Renal cortical epithelial cell (primary cell): ENCODE results near the gene PAFAH1B1. TPM values are rescaled to one million over a fixed set of nuclear protein-coding genes. Genes with fewer than 3 reads are reported as not detected.
"Not testable (repeated sequence)": the region's sequence is repeated elsewhere in the genome, so short reads cannot be mapped to it uniquely, and the experiment has no call there.

ENCODE experiments used
- DNase-seq: peaks from one replicate; pipeline ENCODE4 v3.0.0-alpha.2; 2011; ENCODE audit warnings: low read depth
- total RNA-seq: library from RNA; depleted of rRNA; stranded (reverse); fragments of >200 nt; gene quantifications from 2 replicates; pipeline ENCODE4 v1.2.3, GENCODE V29; 2014

PAFAH1B1 gene
- total RNA-seq, 1 donor from 2014 or later, result 169 TPM

DNA sequence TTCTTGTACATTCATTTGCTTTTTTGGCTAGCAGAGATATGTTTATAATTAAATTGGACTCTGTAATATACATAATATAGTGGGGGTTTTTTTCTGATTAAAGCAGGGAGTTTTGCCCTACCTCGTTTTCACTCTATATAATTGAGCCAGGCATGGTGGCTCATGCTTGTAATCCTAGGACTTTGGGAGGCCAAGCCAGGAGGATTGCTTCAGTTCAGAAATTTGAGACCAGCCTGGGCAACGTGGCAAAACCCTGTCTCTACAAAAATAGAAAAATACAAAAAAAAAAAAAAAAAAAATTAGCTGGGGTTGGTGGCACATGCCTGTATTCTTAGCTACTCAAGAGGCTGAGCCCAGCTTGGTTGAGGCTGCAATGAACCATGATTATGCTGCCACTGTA is 42.2 kb downstream of the PAFAH1B1 start:
- DNase-seq, result no peak

DNA sequence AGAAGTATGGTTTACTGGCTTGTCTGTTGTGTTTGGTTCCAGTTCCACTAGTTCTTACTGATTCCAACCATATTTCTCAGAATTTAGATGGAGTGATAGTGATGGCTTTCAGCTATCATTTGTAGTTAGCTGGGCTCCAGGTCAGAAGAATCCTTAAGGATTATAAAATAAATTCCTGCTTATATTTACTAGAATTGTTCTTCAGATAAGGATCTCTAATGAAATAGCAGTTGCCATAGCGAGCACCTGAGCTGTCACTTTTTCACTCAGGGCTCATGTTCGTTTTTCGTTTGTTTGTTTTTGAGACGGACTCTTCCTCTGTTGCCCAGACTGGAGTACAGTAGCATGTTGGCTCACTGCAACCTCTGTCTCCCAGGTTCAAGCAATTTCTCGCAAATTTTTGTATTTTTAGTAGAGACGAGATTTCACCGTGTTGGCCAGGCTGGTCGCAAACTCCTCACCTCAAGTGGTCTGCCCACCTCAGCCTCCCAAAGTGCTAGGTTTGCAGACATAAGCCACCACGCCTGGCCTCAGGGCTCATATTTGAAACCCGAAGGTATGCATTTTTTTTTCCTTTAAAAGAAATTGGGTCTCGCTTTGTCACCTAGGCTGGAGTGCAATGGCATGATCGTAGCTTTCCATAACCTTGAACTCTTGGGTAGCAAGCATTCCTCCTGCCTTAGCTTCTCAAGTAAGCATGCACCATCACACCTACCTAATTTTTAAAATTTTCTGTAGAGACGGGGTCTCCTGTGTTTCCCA is 42.9 kb downstream of the PAFAH1B1 start:
- DNase-seq, result no peak

DNA sequence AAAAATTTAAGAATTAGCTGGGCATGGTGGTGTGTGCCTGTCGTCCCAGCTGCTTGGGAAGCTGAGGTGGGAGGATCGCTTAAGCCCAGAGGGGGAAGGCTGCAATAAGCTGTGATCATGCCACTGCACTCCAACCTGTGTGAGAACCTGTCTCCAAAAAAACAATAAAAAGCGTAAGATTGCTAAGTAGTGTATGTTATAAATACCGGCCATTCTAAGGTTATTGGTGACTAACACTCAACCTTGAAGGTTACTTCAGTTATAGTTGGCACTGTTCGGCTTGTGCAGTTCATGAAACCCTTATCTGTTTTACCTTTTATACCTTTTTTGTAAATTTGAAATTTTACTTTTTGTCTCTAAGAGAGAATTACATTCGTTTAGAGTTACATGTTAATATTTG is 44.0 kb downstream of the PAFAH1B1 start:
- DNase-seq, result no peak

DNA sequence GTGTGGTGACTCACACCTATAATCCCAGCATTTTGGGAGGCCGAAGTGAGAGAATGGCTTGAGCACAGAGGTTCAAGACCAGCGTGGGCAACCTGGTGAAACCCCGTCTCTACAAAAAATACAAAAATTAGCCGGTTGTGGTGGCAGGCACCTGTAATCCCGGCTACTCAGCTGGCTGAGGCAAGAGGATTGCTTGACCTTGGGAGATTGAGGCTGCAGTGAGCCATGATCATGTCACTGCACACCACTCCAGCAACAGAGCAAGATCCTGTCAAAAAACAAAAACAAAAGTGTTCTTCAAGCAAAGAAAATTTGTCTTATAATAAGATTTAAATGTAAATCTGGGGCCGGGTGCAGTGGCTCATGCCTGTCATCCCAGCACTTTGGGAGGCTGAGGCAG is 51.5 kb downstream of the PAFAH1B1 start:
- DNase-seq, result no peak

DNA sequence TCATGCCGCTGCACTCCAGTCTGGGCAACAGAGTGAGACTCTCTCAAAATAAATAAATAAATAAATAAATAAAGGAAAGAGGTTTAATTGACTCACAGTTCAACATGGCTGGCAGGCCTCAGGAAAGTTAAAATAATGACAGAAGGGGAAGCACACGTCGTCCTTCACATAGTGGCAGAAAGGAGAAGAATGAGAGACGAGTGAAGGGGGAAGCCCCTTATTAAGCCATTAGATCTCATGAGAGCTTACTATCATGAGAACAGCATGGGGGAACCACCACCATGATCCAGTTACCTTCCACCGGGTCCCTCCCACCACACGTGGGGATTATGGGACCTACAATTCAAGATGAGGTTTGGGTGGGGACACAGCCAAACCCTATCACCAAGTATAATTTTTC is 54.5 kb downstream of the PAFAH1B1 start:
- no peak for DNase-seq

DNA sequence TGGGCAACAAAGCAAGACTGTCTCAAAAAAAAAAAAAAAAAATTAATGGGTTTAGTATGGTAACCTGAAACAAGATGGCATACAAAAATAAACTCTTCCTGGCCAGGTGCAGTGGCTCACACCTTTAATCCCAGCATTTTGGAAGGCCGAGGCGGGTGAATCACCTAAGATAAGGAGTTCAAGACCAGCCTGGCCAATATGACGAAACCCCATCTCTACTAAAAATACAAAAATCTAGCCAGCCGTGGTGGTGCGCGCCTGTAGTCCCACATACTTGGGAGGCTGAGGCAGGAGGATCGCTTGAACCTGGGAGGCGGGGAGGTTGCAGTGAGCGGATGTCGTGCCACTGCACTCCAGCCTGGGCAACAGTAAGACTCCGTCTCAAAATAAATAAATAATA is 55.7 kb downstream of the PAFAH1B1 start:
- no peak for DNase-seq

DNA sequence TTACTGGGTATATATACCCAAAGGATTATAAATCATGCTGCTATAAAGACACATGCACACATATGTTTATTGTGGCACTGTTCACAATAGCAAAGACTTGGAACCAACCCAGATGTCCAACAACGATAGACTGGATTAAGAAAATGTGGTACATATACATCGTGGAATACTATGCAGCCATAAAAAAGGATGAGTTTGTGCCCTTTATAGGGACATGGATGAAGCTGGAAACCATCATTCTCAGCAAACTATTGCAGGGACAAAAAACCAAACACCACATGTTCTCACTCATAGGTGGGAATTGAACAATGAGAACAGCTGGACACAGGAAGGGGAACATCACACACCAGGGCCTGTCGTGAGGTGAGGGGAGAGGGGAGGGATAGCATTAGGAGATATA is 59.5 kb downstream of the PAFAH1B1 start:
- DNase-seq, result not testable (repeated sequence)

DNA sequence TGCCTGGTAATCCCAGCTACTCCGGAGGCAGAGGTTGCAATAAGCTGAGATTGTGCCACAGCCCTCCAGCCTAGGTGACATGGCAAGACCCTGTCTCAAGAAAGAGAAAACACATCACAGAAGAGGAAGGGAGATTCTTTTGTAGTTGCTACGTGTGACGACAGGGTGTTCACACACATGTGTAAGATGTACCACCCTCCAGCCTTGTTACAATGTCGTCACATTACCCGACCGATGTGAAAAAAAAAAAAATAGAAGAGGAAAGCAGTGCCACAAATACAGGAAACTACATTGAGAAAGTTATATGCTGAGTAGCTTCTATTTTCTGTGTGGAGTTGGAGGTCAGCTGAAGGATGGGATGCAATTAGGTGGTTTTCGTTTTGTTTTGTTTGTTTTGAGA is 62.1 kb downstream of the PAFAH1B1 start:
- no peak for DNase-seq

DNA sequence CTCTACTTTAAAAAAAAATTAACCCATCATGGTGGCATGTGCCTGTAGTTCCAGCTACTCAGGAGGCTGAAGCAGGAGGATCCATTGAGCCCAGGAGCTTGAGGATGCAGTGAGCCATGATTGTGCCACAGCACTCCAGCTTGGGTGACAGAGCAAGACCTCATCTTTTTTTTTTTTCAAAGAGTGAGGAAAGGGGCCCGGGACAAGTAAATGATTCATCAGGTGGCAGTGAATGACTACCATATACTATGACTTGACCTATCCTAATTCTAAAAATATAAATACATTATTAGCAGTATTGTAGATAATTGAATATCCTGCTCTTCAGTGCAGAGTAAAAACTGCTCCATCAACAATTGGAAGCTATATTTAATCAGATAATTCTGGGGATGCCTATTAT is 62.8 kb downstream of the PAFAH1B1 start:
- peak; percentile 10 for DNase-seq

DNA sequence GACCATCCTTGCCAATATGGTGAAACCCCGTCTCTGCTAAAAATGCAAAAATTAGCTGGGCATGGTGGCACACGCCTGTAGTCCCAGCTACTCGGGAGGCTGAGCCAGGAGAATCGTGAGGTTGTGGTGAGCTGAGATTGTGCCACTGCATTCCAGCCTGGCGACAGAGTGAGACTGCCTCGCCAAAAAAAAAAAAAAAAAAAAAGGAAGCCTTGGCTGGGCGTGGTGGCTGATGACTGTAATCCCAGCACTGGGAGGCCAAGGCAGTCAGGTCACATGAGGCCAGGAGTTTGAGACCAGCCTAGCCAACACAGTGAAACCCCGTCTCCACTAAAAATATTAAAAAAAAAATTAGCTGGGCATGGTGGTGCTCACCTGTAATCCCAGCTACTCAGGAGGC is 65.9 kb downstream of the PAFAH1B1 start:
- DNase-seq, result peak; percentile 47

DNA sequence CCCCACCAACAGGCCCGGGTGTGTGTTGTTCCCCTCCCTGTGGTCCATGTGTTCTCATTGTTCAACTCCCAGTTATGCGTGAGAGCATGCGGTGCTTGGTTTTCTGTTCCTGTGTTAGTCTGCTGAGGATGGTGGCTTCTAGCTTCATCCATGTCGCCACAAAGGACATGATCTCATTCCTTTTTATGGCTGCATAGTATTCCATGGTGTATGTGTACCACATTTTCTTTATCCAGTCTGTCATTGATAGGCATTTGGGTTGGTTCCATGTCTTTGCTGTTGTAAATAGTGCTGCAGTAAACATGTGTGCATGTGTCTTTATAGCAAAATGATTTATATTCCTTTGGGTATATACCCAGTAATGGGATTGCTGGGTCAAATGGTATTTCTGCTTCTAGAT is 67.0 kb downstream of the PAFAH1B1 start:
- not testable (repeated sequence) for DNase-seq

DNA sequence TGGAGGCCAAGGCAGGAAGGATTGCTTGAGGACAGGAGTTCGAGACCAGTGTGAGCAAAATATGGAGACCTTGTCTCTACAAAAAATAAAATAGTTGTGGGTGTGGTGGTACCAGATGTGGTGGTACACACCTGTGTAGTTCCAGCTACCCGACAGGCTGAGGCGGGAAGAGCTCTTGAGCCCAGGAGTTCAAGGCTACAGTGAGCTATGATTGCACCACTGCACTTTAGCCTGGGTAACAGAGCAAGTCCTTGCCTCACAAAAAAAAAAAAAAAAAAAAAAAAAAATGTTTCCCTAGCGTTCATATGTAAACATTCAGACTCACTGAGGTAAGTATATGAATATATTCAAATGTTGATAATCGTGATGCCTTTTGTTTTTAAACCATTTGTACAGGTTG is 78.6 kb downstream of the PAFAH1B1 start:
- no peak for DNase-seq

DNA sequence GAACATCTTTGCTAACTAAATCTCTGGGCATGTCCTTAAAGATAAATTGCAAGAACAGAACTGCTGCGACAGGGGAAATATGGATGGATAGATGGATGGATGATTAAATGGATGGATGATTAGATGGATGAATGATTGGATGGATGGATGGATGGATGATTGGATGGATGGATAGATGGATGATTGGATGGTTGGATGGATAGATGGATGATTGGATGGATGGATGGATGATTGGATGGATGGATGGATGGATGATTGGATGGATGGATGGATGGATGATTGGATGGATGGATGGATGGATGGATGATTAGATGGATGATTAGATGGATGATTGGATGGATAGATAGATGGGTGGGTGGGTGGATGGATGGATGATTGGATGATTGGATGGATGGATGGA is 85.8 kb downstream of the PAFAH1B1 start:
- DNase-seq, result not testable (repeated sequence)

DNA sequence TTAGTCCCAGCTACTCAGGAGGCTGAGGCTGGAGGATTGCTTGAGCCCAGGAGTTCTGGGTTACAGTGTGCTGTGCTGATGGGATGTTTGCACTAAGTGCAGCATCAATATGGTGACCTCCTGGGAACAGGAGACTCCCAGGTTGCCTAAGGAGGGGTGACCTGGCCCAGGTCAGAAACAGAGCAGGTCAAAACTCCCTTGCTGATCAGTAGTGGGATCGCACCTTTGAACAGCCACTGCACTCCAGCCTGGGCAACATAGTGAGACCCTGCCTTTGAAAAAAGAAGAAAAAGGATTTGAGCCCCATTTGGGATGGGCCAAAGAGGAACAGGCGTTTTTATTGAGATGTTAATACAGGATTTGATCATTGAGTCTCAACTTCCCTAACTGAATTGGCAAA is 87.5 kb downstream of the PAFAH1B1 start:
- no peak for DNase-seq

DNA sequence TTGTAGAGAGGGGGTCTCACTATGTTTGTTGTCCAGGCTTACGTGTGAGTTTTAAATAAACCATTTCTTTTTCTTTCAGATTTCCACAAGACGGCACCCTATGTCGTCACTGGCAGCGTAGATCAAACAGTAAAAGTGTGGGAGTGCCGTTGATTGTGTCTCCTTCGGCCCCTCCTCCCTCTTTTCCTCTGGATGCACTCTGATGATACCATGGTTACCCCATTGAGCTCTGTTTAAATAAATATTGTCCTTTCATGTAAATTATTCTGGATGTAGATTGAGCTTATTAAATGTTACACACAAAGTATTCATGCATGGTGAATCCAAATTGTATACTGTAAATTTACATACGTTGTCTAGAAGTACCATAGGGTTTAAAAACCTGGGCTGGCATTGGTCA is 88.2 kb downstream of the PAFAH1B1 start:
- DNase-seq, result no peak

DNA sequence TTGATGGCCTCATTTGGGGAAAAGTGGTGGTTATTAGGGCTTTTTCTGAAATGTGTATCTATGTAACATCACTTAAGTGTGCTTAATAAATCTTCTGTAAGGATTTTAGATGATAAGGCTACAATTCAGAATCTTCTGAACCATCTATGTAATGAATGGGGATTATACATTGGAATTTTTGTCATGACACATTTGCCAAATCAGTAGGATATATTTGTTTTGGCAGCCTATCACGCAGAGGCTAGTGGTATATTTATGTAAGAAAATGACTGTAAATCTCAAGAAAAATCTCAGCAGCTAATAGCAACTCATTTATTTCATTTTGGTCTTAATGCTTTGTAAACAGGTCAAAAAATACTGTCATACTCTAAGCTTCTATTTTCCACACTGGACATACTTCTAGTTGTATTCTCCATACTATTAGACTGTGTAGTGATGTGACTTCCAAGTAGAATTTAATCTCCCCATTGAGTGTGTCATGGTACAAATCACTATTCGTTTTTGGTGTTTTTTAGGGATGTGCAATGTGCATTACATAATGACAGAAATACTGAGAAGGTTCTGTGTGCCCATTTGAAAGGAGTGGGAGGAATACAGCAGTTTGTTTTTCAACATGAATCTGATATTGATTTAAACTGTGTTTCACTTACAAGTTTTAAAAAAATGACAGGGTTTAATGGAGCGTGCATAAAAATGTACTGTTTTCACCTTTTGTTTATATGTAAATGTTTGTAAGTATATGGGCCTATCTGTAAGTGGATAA is 88.9 kb downstream of the PAFAH1B1 start:
- DNase-seq, result no peak

DNA sequence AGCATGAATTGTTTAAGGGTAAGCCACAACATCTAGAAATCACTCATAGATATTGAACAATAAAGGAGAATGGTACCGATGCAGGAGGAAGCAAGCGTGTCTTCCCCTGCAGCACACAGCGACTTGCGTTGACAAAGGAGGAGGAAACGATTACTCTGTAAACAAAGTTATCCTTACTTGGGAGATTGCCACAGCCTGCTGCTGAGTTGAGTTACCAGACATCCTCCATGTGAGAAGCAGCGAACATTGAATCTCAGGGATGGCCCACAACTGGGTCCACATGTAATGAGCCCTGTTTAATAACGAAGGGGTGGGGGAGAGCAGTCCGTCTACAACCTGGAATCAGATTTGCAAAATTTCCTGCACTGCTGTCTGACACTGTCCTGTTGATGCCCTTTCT is 90.5 kb downstream of the PAFAH1B1 start:
- no peak for DNase-seq

DNA sequence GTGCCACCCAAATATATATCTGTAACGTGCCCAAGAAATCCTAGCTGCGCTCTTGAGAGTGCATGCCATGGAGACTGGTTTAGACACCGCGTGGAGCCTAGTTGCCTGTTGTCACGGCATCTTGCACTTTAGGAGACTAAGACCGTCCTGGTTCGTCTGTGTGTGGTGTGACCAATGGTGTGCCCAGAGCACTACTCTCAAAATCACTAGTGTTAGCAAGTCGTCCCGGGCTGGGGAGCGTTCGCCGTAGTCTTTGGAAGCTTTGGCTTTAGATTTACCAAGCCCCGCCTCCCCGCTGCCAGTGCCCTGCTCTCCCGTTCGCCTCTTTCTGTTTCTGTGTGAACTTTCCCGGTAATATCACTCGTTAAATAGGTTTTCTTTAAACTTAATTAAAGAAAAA is 91.1 kb downstream of the PAFAH1B1 start:
- DNase-seq, result no peak

DNA sequence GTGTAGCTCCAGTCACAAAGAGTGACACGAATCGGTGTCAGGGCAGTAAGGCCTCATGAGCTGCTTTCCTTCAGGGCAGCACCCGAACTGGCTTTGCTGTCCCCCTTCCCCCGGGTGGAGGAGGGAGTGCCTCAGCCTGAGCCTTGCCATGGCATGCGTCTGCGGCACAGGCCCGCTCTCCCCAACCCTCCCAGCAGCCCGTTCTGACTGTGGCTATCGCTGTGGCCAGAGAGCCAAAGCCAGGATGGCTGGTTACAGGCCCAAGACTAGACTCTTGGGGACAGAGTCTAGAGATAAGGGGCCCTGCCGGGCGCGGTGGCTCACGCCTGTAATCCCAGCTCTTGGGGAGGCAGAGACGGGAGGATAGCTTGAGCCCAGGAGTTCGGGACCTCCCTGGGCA is 92.2 kb downstream of the PAFAH1B1 start:
- no peak for DNase-seq

DNA sequence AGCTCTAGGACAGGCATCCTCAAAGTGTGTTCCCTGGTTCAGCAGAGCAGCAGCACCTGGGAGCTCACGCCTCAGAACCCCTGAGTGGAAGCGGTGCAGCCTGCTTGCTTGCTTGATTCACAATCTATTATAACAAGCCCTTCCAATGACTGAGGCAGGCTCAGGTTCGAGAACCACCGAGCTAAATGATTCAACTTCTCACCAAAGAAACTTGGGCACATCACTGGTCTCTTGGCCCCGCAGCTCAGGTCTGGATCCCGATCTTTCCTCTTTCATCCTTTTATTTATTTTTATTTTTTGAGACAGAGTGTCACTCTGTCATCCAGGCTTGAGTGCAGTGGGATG is 93.6 kb downstream of the PAFAH1B1 start:
- no peak for DNase-seq

DNA sequence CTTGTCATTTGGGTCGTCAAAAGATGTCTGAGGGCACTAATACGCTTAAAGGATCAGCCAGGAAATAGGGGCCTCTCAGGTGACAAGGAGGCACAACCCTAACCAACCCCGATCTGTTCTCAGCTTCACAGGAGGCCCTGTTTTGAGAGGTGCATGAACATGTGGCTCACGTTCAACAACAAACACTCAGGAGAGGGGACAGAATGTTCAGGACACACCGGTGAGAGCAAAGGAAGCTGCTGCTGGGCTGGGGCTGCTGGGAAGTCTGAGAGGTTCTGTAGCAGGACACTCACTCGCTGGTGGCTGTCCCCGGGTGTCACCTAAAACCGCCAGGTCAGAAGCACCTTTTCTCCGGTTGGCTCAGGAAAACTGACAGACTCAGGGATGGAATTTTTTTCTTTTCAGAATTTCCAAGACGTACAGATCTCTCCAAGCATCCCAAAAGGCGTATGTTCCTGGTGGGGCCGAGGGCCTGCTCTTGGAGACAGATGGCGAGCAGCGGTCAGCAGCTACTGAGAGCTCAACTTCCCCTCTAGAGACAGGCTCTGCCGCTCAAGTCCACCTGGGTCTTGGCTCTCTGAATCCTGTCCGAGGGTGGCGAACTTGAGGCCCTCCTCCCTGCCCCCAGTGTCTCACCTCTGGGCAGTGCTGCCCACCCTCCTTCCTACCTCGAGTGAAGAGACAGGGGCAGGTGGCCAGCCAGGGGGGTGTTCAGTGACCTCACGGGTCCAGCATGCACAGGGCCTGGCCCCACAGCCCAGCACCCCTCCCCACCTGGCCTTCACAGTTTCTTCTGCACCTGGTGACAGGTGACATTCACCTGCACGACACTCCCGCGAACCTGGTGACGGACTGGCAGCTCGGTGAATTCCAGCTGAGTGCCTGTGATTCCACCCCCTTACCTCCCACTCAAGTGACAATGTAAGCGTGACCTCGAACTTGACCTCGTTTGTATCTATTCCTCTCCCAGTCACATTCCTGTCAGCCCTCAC is 95.2 kb downstream of the PAFAH1B1 start:
- DNase-seq, result no peak

DNA sequence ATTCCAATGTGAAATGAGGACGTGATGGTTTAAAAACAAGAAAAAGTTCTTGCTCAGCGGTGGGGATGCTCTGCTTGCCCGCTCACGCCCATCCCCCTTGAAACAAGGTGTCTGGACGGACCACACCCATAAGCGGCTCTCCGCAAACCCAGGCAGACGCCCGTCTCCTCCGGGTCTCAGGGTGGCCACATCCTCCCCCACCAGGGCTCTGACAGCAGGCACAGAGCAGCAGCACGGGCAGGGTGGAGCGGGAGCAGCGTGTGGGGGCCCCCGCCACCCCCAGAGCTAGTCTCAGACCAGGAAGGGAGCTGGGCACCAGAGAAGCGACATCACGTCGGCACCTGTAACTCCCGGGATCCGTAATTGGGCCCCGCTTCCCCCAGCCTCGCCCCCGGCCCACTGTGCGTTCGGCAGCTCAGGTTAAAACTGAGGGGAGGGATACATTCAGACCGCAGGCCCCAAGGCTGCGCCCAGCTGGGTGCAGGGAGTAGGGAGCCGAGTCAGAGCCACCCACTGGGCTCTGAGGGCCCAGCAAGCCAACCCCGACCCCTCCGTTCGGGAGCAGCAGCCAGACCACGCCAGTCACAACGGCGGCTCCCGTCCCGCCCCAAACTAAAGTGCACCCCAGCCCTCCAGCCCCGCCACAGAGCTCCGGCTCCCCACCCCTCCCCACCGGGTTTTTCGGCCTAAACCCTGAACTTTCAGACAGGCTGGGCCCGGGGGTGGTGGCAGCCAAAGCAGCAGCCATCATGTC is 96.1 kb downstream of the PAFAH1B1 start:
- no peak for DNase-seq
